Gastroesophageal sphincter (tissue), 3 donors: ENCODE results near the gene GH2.

Experiments used
- POLR2A ChIP-seq, 2 donors: fragments of 450-650 bp; IDR thresholded peaks; one replicate each; pipeline ENCODE4 v1.6.1; 2017; ENCODE audit warnings: antibody characterized with exemption in 2 of 2, mild to moderate bottlenecking in 2 of 2, moderate library complexity in 1 of 2
- POLR2AphosphoS5 ChIP-seq: sonication (generic); formaldehyde crosslinking; IDR thresholded peaks from one replicate; pipeline ENCODE4 v1.6.1; 2017; ENCODE audit warnings: antibody characterized with exemption
- TF ChIP-seq, protein P1 (sequence below), 4 experiments: fragments of 200-600 bp in 2 of 4; fragments of 450-650 bp in 2 of 4; sonication (generic) in 1 of 4; IDR thresholded peaks; one replicate each; pipeline ENCODE4 v1.5.1; 2017 to 2019; ENCODE audit warnings: antibody characterized with exemption in 4 of 4, mild to moderate bottlenecking in 2 of 4, moderate library complexity in 2 of 4

DNA sequence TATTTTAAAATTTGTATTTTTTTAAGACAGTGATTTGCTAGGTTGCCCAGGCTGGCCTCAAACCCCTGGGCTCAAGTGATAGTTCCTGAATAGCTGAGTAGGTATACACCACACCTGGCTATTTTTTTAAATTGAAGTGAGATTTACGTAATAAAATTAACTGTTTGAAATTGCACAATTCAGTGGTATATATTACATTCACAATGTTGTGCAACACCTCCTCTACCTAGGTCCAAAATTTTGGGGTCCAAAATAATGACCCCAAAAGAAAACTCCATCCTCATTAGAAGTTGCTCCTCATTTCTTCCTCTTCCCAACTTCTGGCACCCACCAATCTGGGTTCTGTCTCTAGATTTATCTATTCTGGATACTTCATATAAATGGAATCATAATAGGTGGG, 36.2 kb downstream of the GH2 start:
- TF ChIP-seq, protein P1, sequence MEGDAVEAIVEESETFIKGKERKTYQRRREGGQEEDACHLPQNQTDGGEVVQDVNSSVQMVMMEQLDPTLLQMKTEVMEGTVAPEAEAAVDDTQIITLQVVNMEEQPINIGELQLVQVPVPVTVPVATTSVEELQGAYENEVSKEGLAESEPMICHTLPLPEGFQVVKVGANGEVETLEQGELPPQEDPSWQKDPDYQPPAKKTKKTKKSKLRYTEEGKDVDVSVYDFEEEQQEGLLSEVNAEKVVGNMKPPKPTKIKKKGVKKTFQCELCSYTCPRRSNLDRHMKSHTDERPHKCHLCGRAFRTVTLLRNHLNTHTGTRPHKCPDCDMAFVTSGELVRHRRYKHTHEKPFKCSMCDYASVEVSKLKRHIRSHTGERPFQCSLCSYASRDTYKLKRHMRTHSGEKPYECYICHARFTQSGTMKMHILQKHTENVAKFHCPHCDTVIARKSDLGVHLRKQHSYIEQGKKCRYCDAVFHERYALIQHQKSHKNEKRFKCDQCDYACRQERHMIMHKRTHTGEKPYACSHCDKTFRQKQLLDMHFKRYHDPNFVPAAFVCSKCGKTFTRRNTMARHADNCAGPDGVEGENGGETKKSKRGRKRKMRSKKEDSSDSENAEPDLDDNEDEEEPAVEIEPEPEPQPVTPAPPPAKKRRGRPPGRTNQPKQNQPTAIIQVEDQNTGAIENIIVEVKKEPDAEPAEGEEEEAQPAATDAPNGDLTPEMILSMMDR (IDR thresholded peaks at IDR 0.05), result no peak
- no peak for TF ChIP-seq POLR2A (IDR thresholded peaks at IDR 0.05)
- no peak for TF ChIP-seq POLR2AphosphoS5
